Astrocyte of the cerebellum (primary cell): Measurements from ENCODE around the gene PHETA1.

ENCODE experiments used
- DNase-seq: peaks from one replicate; pipeline ENCODE4 v3.0.0-alpha.2; 2011; ENCODE audit warnings: low read depth
- H3K4me3 ChIP-seq: 2 replicates; pipeline ENCODE4 v1.5.1; 2011; ENCODE audit warnings: mild to moderate bottlenecking, low read depth, low read length, moderate library complexity
- in situ Hi-C: cut with HindIII; loops from 2 replicates; pipeline ENCODE4 v1.10.0; 2017; ENCODE audit warnings: low sequenced_read_pairs
- TF ChIP-seq, protein P1 (sequence below): IDR thresholded peaks from 2 replicates; pipeline ENCODE4 v1.5.1; 2012; ENCODE audit warnings: low read length, low read depth, moderate library complexity, mild to moderate bottlenecking; ENCODE audit errors: missing control alignments

The PHETA1 gene

GRCh38 chr12:111408686-111409402 is 39.9 kb upstream of the PHETA1 start:
- DNase-seq: no peak
- no peak overlapping the region for H3K4me3 ChIP-seq
- in situ Hi-C loops: no loop called here
- TF ChIP-seq, protein P1, sequence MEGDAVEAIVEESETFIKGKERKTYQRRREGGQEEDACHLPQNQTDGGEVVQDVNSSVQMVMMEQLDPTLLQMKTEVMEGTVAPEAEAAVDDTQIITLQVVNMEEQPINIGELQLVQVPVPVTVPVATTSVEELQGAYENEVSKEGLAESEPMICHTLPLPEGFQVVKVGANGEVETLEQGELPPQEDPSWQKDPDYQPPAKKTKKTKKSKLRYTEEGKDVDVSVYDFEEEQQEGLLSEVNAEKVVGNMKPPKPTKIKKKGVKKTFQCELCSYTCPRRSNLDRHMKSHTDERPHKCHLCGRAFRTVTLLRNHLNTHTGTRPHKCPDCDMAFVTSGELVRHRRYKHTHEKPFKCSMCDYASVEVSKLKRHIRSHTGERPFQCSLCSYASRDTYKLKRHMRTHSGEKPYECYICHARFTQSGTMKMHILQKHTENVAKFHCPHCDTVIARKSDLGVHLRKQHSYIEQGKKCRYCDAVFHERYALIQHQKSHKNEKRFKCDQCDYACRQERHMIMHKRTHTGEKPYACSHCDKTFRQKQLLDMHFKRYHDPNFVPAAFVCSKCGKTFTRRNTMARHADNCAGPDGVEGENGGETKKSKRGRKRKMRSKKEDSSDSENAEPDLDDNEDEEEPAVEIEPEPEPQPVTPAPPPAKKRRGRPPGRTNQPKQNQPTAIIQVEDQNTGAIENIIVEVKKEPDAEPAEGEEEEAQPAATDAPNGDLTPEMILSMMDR: no peak

GRCh38 chr12:111408116-111408440 is 39.2 kb upstream of the PHETA1 start:
- TF ChIP-seq, protein P1: no peak
- DNase-seq: no peak
- in situ Hi-C loops: no loop called here
- H3K4me3 ChIP-seq: no peak overlapping the region

- TF ChIP-seq, protein P1: no peak
- peak overlapping the region; percentile 89 for H3K4me3 ChIP-seq
- no peak for DNase-seq
- in situ Hi-C loops: no loop called here
Measured at GRCh38 chr12:111407377-111408115, 38.7 kb upstream of the PHETA1 start.

GRCh38 chr12:111406474-111407376 is 37.8 kb upstream of the PHETA1 start:
- no peak for DNase-seq
- in situ Hi-C loops: no loop called here
- TF ChIP-seq, protein P1: no peak
- peak overlapping the region; percentile 89 for H3K4me3 ChIP-seq

- TF ChIP-seq, protein P1: no peak
- H3K4me3 ChIP-seq: peak within 1 kb of the TSS; percentile 89
- DNase-seq: no peak
- in situ Hi-C loops: no loop called here
Measured at GRCh38 chr12:111405859-111406473, 37.1 kb upstream of the PHETA1 start, which contains the start of gene SH2B3. Gene SH2B3 (plus strand): TSS chr12:111405923. CDS start chr12:111418146, 12,223 bp downstream.
